H1 (cell line): ENCODE data around the gene TEDC1. TPM values are rescaled to one million over a fixed set of nuclear protein-coding genes. Genes with fewer than 3 reads are reported as not detected.

Experiments
- CTCF ChIA-PET: fragments of 300-600 bp; sonication (Branson Sonifier 250); formaldehyde crosslinking; loops from one replicate; lab custom pipeline; 2021; ENCODE audit not compliant: partially characterized antibody; lab: Charles Lee
- POLR2A ChIA-PET: fragments of 300-600 bp; sonication (Branson Sonifier 250); formaldehyde crosslinking; loops from one replicate; lab custom pipeline; 2021; ENCODE audit warnings: inconsistent platforms; ENCODE audit not compliant: partially characterized antibody; lab: Charles Lee
- DNase-seq, 2 experiments: peaks; one replicate each; pipeline versions ENCODE4 v3.0.0 to v3.0.0-alpha.2; 2010 to 2022; ENCODE audit warnings: low spot score in 2 of 2, low read depth in 1 of 2, mixed read lengths in 1 of 2
- FAIRE-seq: peaks from 2 replicates; lab custom pipeline; 2011; peaks lifted over from hg19 to GRCh38; lab: Jason Lieb, UNC
- H2AFZ ChIP-seq: 2 replicates; pipeline ENCODE4 v1.8.1; 2012; ENCODE audit warnings: low read length, inconsistent platforms
- H2AK5ac ChIP-seq: 2 replicates; pipeline ENCODE4 v1.6.1; 2013; ENCODE audit warnings: low read depth, low read length
- H2BK120ac ChIP-seq: replicated peaks from 2 replicates; pipeline ENCODE3; 2013; ENCODE audit warnings: low read depth, low read length, inconsistent platforms
- H2BK12ac ChIP-seq: 2 replicates; pipeline ENCODE4 v1.6.1; 2013; ENCODE audit warnings: low read depth, low read length
- H2BK15ac ChIP-seq: 2 replicates; pipeline ENCODE4 v1.6.1; 2013; ENCODE audit warnings: low read length
- H2BK20ac ChIP-seq: 2 replicates; pipeline ENCODE4 v1.6.1; 2013; ENCODE audit warnings: low read length
- H2BK5ac ChIP-seq: 2 replicates; pipeline ENCODE4 v1.6.1; 2013; ENCODE audit warnings: low read depth, low read length
- H3K14ac ChIP-seq: 2 replicates; pipeline ENCODE4 v1.6.1; 2013; ENCODE audit warnings: inconsistent platforms; ENCODE audit not compliant: insufficient read length
- H3K18ac ChIP-seq: 2 replicates; pipeline ENCODE4 v1.6.1; 2013; ENCODE audit warnings: low read length; ENCODE audit errors: extremely low read depth
- H3K23ac ChIP-seq: 2 replicates; pipeline ENCODE4 v1.6.1; 2013; ENCODE audit warnings: inconsistent platforms; ENCODE audit not compliant: insufficient read length
- H3K23me2 ChIP-seq: 2 replicates; pipeline ENCODE4 v1.6.1; 2013; ENCODE audit warnings: low read depth, low read length
- H3K27ac ChIP-seq: 2 replicates; pipeline ENCODE4 v1.6.1; 2011; ENCODE audit warnings: low read depth, low read length, inconsistent platforms
- H3K27me3 ChIP-seq, 4 experiments: replicated peaks in 1 of 4; 1 replicate in 1 of 4; 2 replicates in 3 of 4; pipeline versions ENCODE4 v1.6.1 to v1.8.1; 2011 to 2013; ENCODE audit warnings: low read length in 3 of 4, mild to moderate bottlenecking in 3 of 4, inconsistent platforms in 2 of 4, mixed read lengths in 2 of 4, moderate library complexity in 1 of 4; ENCODE audit not compliant: control insufficient read depth in 3 of 4, insufficient read depth in 3 of 4; ENCODE audit errors: extremely low read depth in 1 of 4
- H3K36me3 ChIP-seq, 4 experiments: 2 replicates each; pipeline versions ENCODE4 v1.6.1 to v1.8.1; 2011 to 2013; ENCODE audit warnings: mild to moderate bottlenecking in 4 of 4, low read length in 3 of 4, moderate library complexity in 2 of 4, control low read depth in 1 of 4, inconsistent platforms in 1 of 4; ENCODE audit not compliant: insufficient read depth in 4 of 4, control insufficient read depth in 2 of 4
- H3K4ac ChIP-seq: replicated peaks from 2 replicates; pipeline ENCODE3; 2013; ENCODE audit warnings: low read length, low read depth, mixed read lengths, inconsistent platforms; ENCODE audit not compliant: insufficient read length
- H3K4me1 ChIP-seq, 4 experiments: replicated peaks in 1 of 4; 1 replicate in 1 of 4; 2 replicates in 3 of 4; pipeline versions ENCODE4 v1.6.1 to v1.8.1; 2011 to 2013; ENCODE audit warnings: low read length in 3 of 4, inconsistent platforms in 2 of 4, mixed read lengths in 1 of 4; ENCODE audit not compliant: insufficient read depth in 4 of 4, control insufficient read depth in 3 of 4
- H3K4me2 ChIP-seq, 2 experiments: 2 replicates each; pipeline versions ENCODE4 v1.6.1 to v1.8.1; 2011 to 2013; ENCODE audit warnings: low read depth in 2 of 2, low read length in 2 of 2, control low read depth in 1 of 2, inconsistent platforms in 1 of 2, mild to moderate bottlenecking in 1 of 2; ENCODE audit not compliant: insufficient read depth in 1 of 2
- H3K4me3 ChIP-seq, 4 experiments: fragments of 200-600, 300-600 bp in 1 of 4; sonication (generic), shearing (Covaris generic), sonication (Bioruptor Twin) in 1 of 4; 2 replicates each; pipeline versions ENCODE4 v1.5.1 to v1.8.1; 2011 to 2016; ENCODE audit warnings: low read length in 4 of 4, low read depth in 3 of 4, control low read depth in 2 of 4, inconsistent platforms in 2 of 4, mild to moderate bottlenecking in 2 of 4, mixed read lengths in 1 of 4, moderate library complexity in 1 of 4; ENCODE audit not compliant: insufficient read depth in 2 of 4; ENCODE audit errors: extremely low read depth in 1 of 4
- H3K56ac ChIP-seq: replicated peaks from 2 replicates; pipeline ENCODE3; 2013; ENCODE audit warnings: low read depth, mild to moderate bottlenecking, mixed read lengths, low read length, inconsistent platforms; ENCODE audit not compliant: insufficient read length
- H3K79me1 ChIP-seq: 2 replicates; pipeline ENCODE4 v1.6.1; 2013; ENCODE audit warnings: low read depth, low read length, control low read depth
- H3K79me2 ChIP-seq, 2 experiments: 2 replicates each; pipeline versions ENCODE4 v1.6.1 to v1.8.1; 2012 to 2013; ENCODE audit warnings: low read length in 2 of 2, mild to moderate bottlenecking in 2 of 2, inconsistent platforms in 1 of 2; ENCODE audit not compliant: insufficient read depth in 2 of 2, control insufficient read depth in 1 of 2
- H3K9ac ChIP-seq, 4 experiments: replicated peaks in 1 of 4; 1 replicate in 1 of 4; 2 replicates in 3 of 4; pipeline versions ENCODE4 v1.6.1 to v1.8.1; 2011 to 2013; ENCODE audit warnings: low read depth in 3 of 4, low read length in 3 of 4, control low read depth in 2 of 4, mild to moderate bottlenecking in 2 of 4, moderate library complexity in 2 of 4, inconsistent platforms in 1 of 4; ENCODE audit errors: extremely low read depth in 1 of 4
- H3K9me3 ChIP-seq, 2 experiments: 2 replicates each; pipeline versions ENCODE4 v1.6.1 to v1.8.1; 2012 to 2013; ENCODE audit warnings: mild to moderate bottlenecking in 2 of 2, moderate library complexity in 2 of 2, control low read depth in 1 of 2, inconsistent platforms in 1 of 2, low read depth in 1 of 2, low read length in 1 of 2, mixed read lengths in 1 of 2; ENCODE audit not compliant: insufficient read depth in 2 of 2
- H4K20me1 ChIP-seq, 2 experiments: replicated peaks in 1 of 2; 2 replicates each; pipeline versions ENCODE3 to v1.8.1; 2011 to 2013; ENCODE audit warnings: inconsistent platforms in 2 of 2, low read length in 2 of 2, mild to moderate bottlenecking in 1 of 2; ENCODE audit not compliant: insufficient read depth in 2 of 2, control insufficient read depth in 1 of 2
- H4K5ac ChIP-seq: 2 replicates; pipeline ENCODE4 v1.6.1; 2013; ENCODE audit warnings: low read length, low read depth, mixed read lengths, inconsistent platforms; ENCODE audit not compliant: insufficient read length
- H4K8ac ChIP-seq: 2 replicates; pipeline ENCODE4 v1.8.0; 2013; ENCODE audit warnings: mild to moderate bottlenecking, moderate library complexity, low read length, inconsistent platforms; ENCODE audit not compliant: insufficient read depth; ENCODE audit errors: extremely low read depth
- H4K91ac ChIP-seq: replicated peaks from 2 replicates; pipeline ENCODE3; 2013; ENCODE audit warnings: low read length, mixed read lengths, inconsistent platforms; ENCODE audit not compliant: insufficient read length
- BACH1 ChIP-seq: IDR thresholded peaks from 2 replicates; pipeline ENCODE4 v1.6.1; 2012; ENCODE audit warnings: low read length, improper control_type of control experiment
- HDAC2 ChIP-seq, 2 experiments: fragments of 300-600 bp in 1 of 2; sonication (generic) in 1 of 2; IDR thresholded peaks; 2 replicates each; pipeline ENCODE4 v1.6.1; 2011 to 2012; ENCODE audit warnings: low read depth in 2 of 2, low read length in 2 of 2, mild to moderate bottlenecking in 2 of 2, moderate library complexity in 2 of 2, borderline replicate concordance in 1 of 2, inconsistent platforms in 1 of 2
- HDAC6 ChIP-seq: IDR thresholded peaks from one replicate; pipeline ENCODE4 v1.7.1; 2012; ENCODE audit warnings: low read depth, mild to moderate bottlenecking, inconsistent platforms, low read length, moderate library complexity
- JUND ChIP-seq: IDR thresholded peaks from 2 replicates; pipeline ENCODE4 v1.6.1; 2011; ENCODE audit warnings: mild to moderate bottlenecking, improper control_type of control experiment, low read length
- KDM1A ChIP-seq: fragments of 200-600, 300-600 bp; sonication (generic); IDR thresholded peaks from 2 replicates; pipeline ENCODE4 v1.7.1; 2016; ENCODE audit warnings: mild to moderate bottlenecking, low read length, borderline replicate concordance
- POLR2A ChIP-seq, 2 experiments: IDR thresholded peaks; 1 replicate in 1 of 2; 2 replicates in 1 of 2; pipeline ENCODE4 v1.6.1; 2011; ENCODE audit warnings: low read depth in 2 of 2, low read length in 2 of 2, mild to moderate bottlenecking in 2 of 2; ENCODE audit errors: control extremely low read depth in 1 of 2
- SAP30 ChIP-seq: fragments of 300-600 bp; sonication (generic); IDR thresholded peaks from 2 replicates; pipeline ENCODE4 v1.7.1; 2012; ENCODE audit warnings: low read length, moderate library complexity, mild to moderate bottlenecking, inconsistent platforms; ENCODE audit not compliant: insufficient read depth, insufficient replicate concordance
- SIRT6 ChIP-seq: IDR thresholded peaks from one replicate; pipeline ENCODE4 v1.7.1; 2012; ENCODE audit warnings: low read length, inconsistent platforms
- TEAD4 ChIP-seq: IDR thresholded peaks from 2 replicates; pipeline ENCODE4 v1.6.1; 2012; ENCODE audit warnings: low read depth, low read length, inconsistent platforms, mixed read lengths
- YY1 ChIP-seq: IDR thresholded peaks from 2 replicates; pipeline ENCODE4 v1.6.1; 2011; ENCODE audit warnings: low read depth, mild to moderate bottlenecking, low read length
- WGBS, 2 experiments: shearing (Covaris generic) in 1 of 2; methylation state at CpG; one replicate each; pipeline versions ENCODE4 v1.1.6 to v1.1.7; 2013 to 2015; ENCODE audit warnings: low lambda C conversion rate in 2 of 2, mixed read lengths in 2 of 2, inconsistent platforms in 1 of 2, low coverage in 1 of 2, missing lambda C conversion rate in 1 of 2; ENCODE audit not compliant: insufficient replicate concordance in 2 of 2, insufficient coverage in 1 of 2, insufficient read length in 1 of 2; ENCODE audit errors: extremely low coverage in 1 of 2, missing lambda C conversion rate in 1 of 2; 5-methylcytosine and 5-hydroxymethylcytosine counted together
- polyA plus RNA-seq, 7 experiments: library from polyadenylated mRNA; depleted of rRNA in 3 of 7; stranded (reverse) in 5 of 7; unstranded in 2 of 7; fragments of >200 nt in 5 of 7; fragments of 200-250 nt in 2 of 7; gene quantifications; 1 replicate in 5 of 7; 2 replicates in 1 of 7; 4 replicates in 1 of 7; pipeline versions ENCODE4 v1.2.1 to v1.2.3, GENCODE V29; 2011 to 2013; ENCODE audit warnings: missing spikeins in 2 of 7, mixed read lengths in 2 of 7
- total RNA-seq: library from RNA; stranded (reverse); fragmentation: NEBNext Ultra II Directional; extraction: Animal tissue kit (Norgen Biotek cat#: 25700); gene quantifications from 2 replicates; pipeline ENCODE4 v1.2.1, GENCODE V29; 2021
- TF ChIP-seq, protein P1 (sequence below): IDR thresholded peaks from 2 replicates; pipeline ENCODE4 v1.6.1; 2012; ENCODE audit warnings: inconsistent platforms

TEDC1 gene
- total and polyA plus RNA-seq, 2 of the 8 experiments (the other 6 are each of a cell fraction or from before 2014, with no cell fraction given) = 5.6 to 14.8 TPM

- Histone ChIP-seq H4K8ac (no peak overlapping the region), H3K23me2 (no peaks in the 10 kb centered on the region; the same call in 1 of the 2 replicates), H3K36me3 (no peaks in the 10 kb centered on the region)
- TF ChIP-seq BACH1 (no peak), SAP30 (no peak), HDAC6 (no peak), TEAD4 (no peak), YY1 (no peak), SIRT6 (no peak), POLR2A (IDR thresholded peaks at IDR 0.05; ENCODE audit: control extremely low read depth in 1 of 2, low read depth in 2 of 2, low read length in 2 of 2) (no peak), KDM1A (no peak), JUND (no peak), HDAC2 (IDR thresholded peaks at IDR 0.05; ENCODE audit: borderline replicate concordance in 1 of 2, low read depth in 2 of 2, low read length in 2 of 2) (no peak)
- TF ChIP-seq, protein P1, sequence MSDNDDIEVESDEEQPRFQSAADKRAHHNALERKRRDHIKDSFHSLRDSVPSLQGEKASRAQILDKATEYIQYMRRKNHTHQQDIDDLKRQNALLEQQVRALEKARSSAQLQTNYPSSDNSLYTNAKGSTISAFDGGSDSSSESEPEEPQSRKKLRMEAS = no peak
- TF ChIP-seq, all 59 proteins: peak for 0
- Histone ChIP-seq H4K5ac (no peak overlapping the region), H3K79me1 (no peaks in the 10 kb centered on the region), H2BK20ac (no peak overlapping the region), H2BK15ac (no peak overlapping the region), H3K4me1 (no peaks in the 10 kb centered on the region), H3K4me2 (no peak overlapping the region), H2BK5ac (no peak overlapping the region), H3K4ac (no peak overlapping the region), H2AK5ac (no peak overlapping the region), H3K27ac (no peak overlapping the region), H3K18ac (no peak overlapping the region), H2BK120ac (no peak overlapping the region), H3K23ac (no peak overlapping the region), H2AFZ (no peak overlapping the region), H3K4me3 (no peak overlapping the region), H3K14ac (no peak overlapping the region), H4K91ac (no peak overlapping the region), H2BK12ac (no peak overlapping the region), H3K79me2 (no peaks in the 10 kb centered on the region), H4K20me1 (no peaks in the 10 kb centered on the region), H3K56ac (no peak overlapping the region), H3K9ac (no peak overlapping the region), H3K27me3 (peaks cover 0 to 2% (median 0%) of the 10 kb centered on the region in 4 experiments; a peak in 1 of 7 replicates), H3K9me3 (peaks cover 0 to 4% of the 10 kb centered on the region in 2 experiments; a peak in 2 of 4 replicates)
- POLR2A ChIA-PET = no interaction called here
- no peak for DNase-seq
- CTCF ChIA-PET = no interaction called here
- FAIRE-seq = no peak
- 75% methylated on average over 5 of the region's 5 CpGs; no CpG with 5 or more reads in 1 of the 2 experiments for WGBS, 2 experiments
Measured at GRCh38 chr14:105517096-105517495, 26.1 kb downstream of the TEDC1 start.
